ENCODE measurements around the gene SCARB1.
"Not testable (repeated sequence)": the region's sequence is repeated elsewhere in the genome, so short reads cannot be mapped to it uniquely, and the experiment has no call there.

The SCARB1 gene

GRCh38 chr12:124863416-124864325 is at the start of gene SCARB1:
SCARB1 (minus strand) TSS chr12:124863864; CDS start chr12:124863720, 144 bp downstream.
- DNase-seq, result peak; percentile 32

GRCh38 chr12:124912529-124913287 is 49.0 kb upstream of the SCARB1 start:
- not testable (repeated sequence) for DNase-seq

- not testable (repeated sequence) for DNase-seq
These were observed 47.9 kb upstream of the SCARB1 start for GRCh38 chr12:124911521-124911920.

- DNase-seq, result no peak
These were observed 47.2 kb upstream of the SCARB1 start for GRCh38 chr12:124910561-124911478.

GRCh38 chr12:124909831-124910560 is 46.3 kb upstream of the SCARB1 start:
- DNase-seq, result no peak

GRCh38 chr12:124906606-124907261 is 43.1 kb upstream of the SCARB1 start:
- DNase-seq, result no peak

GRCh38 chr12:124904306-124905098 is 40.8 kb upstream of the SCARB1 start:
- DNase-seq, result no peak

GRCh38 chr12:124902916-124903315 is 39.3 kb upstream of the SCARB1 start:
- no peak for DNase-seq

GRCh38 chr12:124901003-124901402 is 37.3 kb upstream of the SCARB1 start:
- DNase-seq, result no peak

GRCh38 chr12:124900345-124900795 is 36.7 kb upstream of the SCARB1 start:
- not testable (repeated sequence) for DNase-seq

GRCh38 chr12:124898923-124899294 is 35.2 kb upstream of the SCARB1 start:
- no peak for DNase-seq

GRCh38 chr12:124898200-124898922 is 34.7 kb upstream of the SCARB1 start:
- no peak for DNase-seq

- no peak for DNase-seq
These were observed 32.8 kb upstream of the SCARB1 start for GRCh38 chr12:124896461-124896860.

GRCh38 chr12:124893792-124894516 is 30.3 kb upstream of the SCARB1 start:
- DNase-seq, result no peak

- DNase-seq, result no peak
These were observed 24.6 kb upstream of the SCARB1 start for GRCh38 chr12:124888260-124888659.

GRCh38 chr12:124887766-124888165 is 24.1 kb upstream of the SCARB1 start:
- DNase-seq, result not testable (repeated sequence)

- DNase-seq, result no peak
These were observed 21.1 kb upstream of the SCARB1 start for GRCh38 chr12:124884587-124885438.

Data from NCI-H748 treated with DMSO at 0.1 percent for 48 hours (cell line).